Small intestine (tissue), 16 donors: ENCODE data around the gene METTL24. TPM values are rescaled to one million over a fixed set of nuclear protein-coding genes. Genes with fewer than 3 reads are reported as not detected.

Experiments used
- DNase-seq, 2 donors: peaks; one replicate each; pipeline versions ENCODE4 v3.0.0 to v3.0.0-alpha.2; 2013
- FAIRE-seq: peaks from 2 replicates; lab custom pipeline; 2012; peaks lifted over from hg19 to GRCh38; lab: Jason Lieb, UNC
- H3K27ac ChIP-seq, 3 donors: one replicate each; pipeline ENCODE4 v1.5.1; 2013; ENCODE audit warnings: low read length in 2 of 3, mild to moderate bottlenecking in 2 of 3, control low read depth in 1 of 3, inconsistent platforms in 1 of 3, low read depth in 1 of 3, moderate library complexity in 1 of 3
- H3K27me3 ChIP-seq, 3 donors: one replicate each; pipeline ENCODE4 v1.6.1; 2013; ENCODE audit warnings: low read length in 3 of 3, inconsistent platforms in 1 of 3; ENCODE audit not compliant: control insufficient read depth in 3 of 3, insufficient read depth in 3 of 3
- H3K36me3 ChIP-seq, 3 donors: one replicate each; pipeline ENCODE4 v1.6.1; 2013; ENCODE audit warnings: low read length in 3 of 3, inconsistent platforms in 1 of 3, low read depth in 1 of 3, mild to moderate bottlenecking in 1 of 3, moderate library complexity in 1 of 3; ENCODE audit not compliant: control insufficient read depth in 3 of 3, insufficient read depth in 2 of 3
- H3K4me1 ChIP-seq, 3 donors: one replicate each; pipeline ENCODE4 v1.6.1; 2013; ENCODE audit warnings: low read length in 2 of 3, inconsistent platforms in 1 of 3, low read depth in 1 of 3, mild to moderate bottlenecking in 1 of 3, moderate library complexity in 1 of 3; ENCODE audit not compliant: control insufficient read depth in 3 of 3, insufficient read depth in 2 of 3
- H3K4me3 ChIP-seq, 3 donors: one replicate each; pipeline ENCODE4 v1.5.1; 2013; ENCODE audit warnings: low read length in 3 of 3, control low read depth in 1 of 3, inconsistent platforms in 1 of 3, low read depth in 1 of 3, mild to moderate bottlenecking in 1 of 3, moderate library complexity in 1 of 3
- H3K9me3 ChIP-seq, 2 donors: one replicate each; pipeline ENCODE4 v1.6.1; 2013; ENCODE audit warnings: low read depth in 1 of 2, low read length in 1 of 2; ENCODE audit not compliant: control insufficient read depth in 2 of 2, insufficient read depth in 1 of 2
- WGBS, 3 donors: extraction: QIAGEN DNeasy Blood & Tissue Kit; methylation state at CpG; one replicate each; pipeline ENCODE4 v1.1.7; 2013; 5-methylcytosine and 5-hydroxymethylcytosine counted together
- long read RNA-seq, 10 donors: transcript quantifications; one replicate each; lab custom pipeline, GENCODE V29; 2026
- polyA plus RNA-seq, 4 donors: library from polyadenylated mRNA; stranded (reverse) in 3 of 4; unstranded in 1 of 4; fragments of 200-250 nt in 3 of 4; fragments of 120-200 nt in 1 of 4; gene quantifications; one replicate each; pipeline versions ENCODE4 v1.2.1 to v1.2.3, GENCODE V29; 2013
- donor health status: healthy with polysubstance abuse.
- donor health status: control.
- donor health status: control.
- donor health status: Bipolar disorder and iron deficiency.
- donor health status: healthy.

METTL24 gene
- polyA plus RNA-seq: 1 to 10 TPM in 1 of 4 donors, under 1 TPM in 1, not detected in 2; 0.66 to 1.1 TPM
- long read RNA-seq, donor 1, partial matches to known transcripts: 0 of 1 reads
- long read RNA-seq, donor 1, other reads (novel, unspliced or antisense): 0 of 1 reads
- long read RNA-seq, donor 2: 0 reads
- long read RNA-seq, donor 3: 0 reads
- long read RNA-seq, donor 4: 0 reads
- long read RNA-seq, donor 5: 0 reads
- long read RNA-seq, donor 6: 0 reads
- long read RNA-seq, donor 7: 0 reads
- long read RNA-seq, donor 8: 0 reads
- long read RNA-seq, donor 9: 0 reads
- long read RNA-seq, donor 10, partial matches to known transcripts: 0 of 1 reads
- long read RNA-seq, donor 10, other reads (novel, unspliced or antisense): 0 of 1 reads

GRCh38 chr6:110357664-110358552 is at the start of gene METTL24:
TSS of gene METTL24 (minus strand) at chr6:110358349. CDS start at chr6:110358272, 77 bp downstream.
- 1 to 2% (median 1%) methylated on average over 43 to 107 of the region's 107 CpGs for WGBS, 3 donors
- no peaks in the 10 kb centered on the region for H3K36me3 ChIP-seq
- H3K27me3 ChIP-seq: peaks cover 0 to 32% (median 0%) of the 10 kb centered on the region in 3 donors
- H3K4me1 ChIP-seq: peaks cover 0 to 8% (median 2%) of the 10 kb centered on the region in 3 donors
- peak; percentile 23 to 63 for DNase-seq
- peaks cover 0 to 3% of the 10 kb centered on the region in 2 donors for H3K9me3 ChIP-seq
- H3K27ac ChIP-seq: peak within 1 kb of the TSS in 2 of 3 donors; percentile 54 to 75
- no peak for FAIRE-seq
- H3K4me3 ChIP-seq: peak within 1 kb of the TSS; percentile 24 to 73 (median 48)

GRCh38 chr6:110404607-110405006 is 46.5 kb upstream of the METTL24 start:
- 14 to 48% (median 36%) methylated on average over 8 of the region's 8 CpGs for WGBS, 3 donors
- no peaks in the 10 kb centered on the region for H3K9me3 ChIP-seq
- no peak overlapping the region for H3K4me3 ChIP-seq
- H3K36me3 ChIP-seq: peaks cover 0 to 2% (median 0%) of the 10 kb centered on the region in 3 donors
- DNase-seq (peak; percentile 74 to 77), FAIRE-seq (no peak)
- H3K27ac ChIP-seq: peak overlapping the region in 1 of 3 donors; percentile 56
- no peaks in the 10 kb centered on the region for H3K27me3 ChIP-seq
- peaks cover 0 to 11% (median 0%) of the 10 kb centered on the region in 3 donors for H3K4me1 ChIP-seq

- H3K36me3 ChIP-seq: peaks cover 0 to 2% (median 0%) of the 10 kb centered on the region in 3 donors
- no peak for FAIRE-seq
- no peaks in the 10 kb centered on the region for H3K27me3 ChIP-seq
- no peaks in the 10 kb centered on the region for H3K9me3 ChIP-seq
- H3K27ac ChIP-seq: no peak overlapping the region
- H3K4me1 ChIP-seq: peaks cover 0 to 13% (median 0%) of the 10 kb centered on the region in 3 donors
- WGBS, 3 donors: 79 to 83% (median 81%) methylated on average over 4 of the region's 4 CpGs
- H3K4me3 ChIP-seq: no peak overlapping the region
- DNase-seq: no peak
Measured at GRCh38 chr6:110401585-110402176, 43.5 kb upstream of the METTL24 start.

GRCh38 chr6:110400208-110400607 is 42.1 kb upstream of the METTL24 start:
- WGBS, 3 donors: 74 to 80% (median 79%) methylated on average over 14 to 18 of the region's 18 CpGs
- Histone ChIP-seq H3K27ac (no peak overlapping the region), H3K9me3 (no peaks in the 10 kb centered on the region), H3K4me3 (peak overlapping the region in 2 of 3 donors; percentile 21 to 46), H3K36me3 (peaks cover 0 to 2% (median 0%) of the 10 kb centered on the region in 3 donors), H3K27me3 (no peaks in the 10 kb centered on the region), H3K4me1 (peaks cover 0 to 13% (median 0%) of the 10 kb centered on the region in 3 donors)
- DNase-seq: no peak
- no peak for FAIRE-seq

- H3K36me3 ChIP-seq: peaks cover 0 to 2% (median 0%) of the 10 kb centered on the region in 3 donors
- H3K27me3 ChIP-seq: no peaks in the 10 kb centered on the region
- 46 to 61% (median 48%) methylated on average over 36 to 43 of the region's 43 CpGs for WGBS, 3 donors
- peak; percentile 8 to 43 for DNase-seq
- peak overlapping the region in 2 of 3 donors; percentile 21 to 46 for H3K4me3 ChIP-seq
- H3K9me3 ChIP-seq: no peaks in the 10 kb centered on the region
- peaks cover 0 to 9% (median 0%) of the 10 kb centered on the region in 3 donors for H3K4me1 ChIP-seq
- H3K27ac ChIP-seq: no peak overlapping the region
- no peak for FAIRE-seq
Measured at GRCh38 chr6:110399219-110400071, 41.3 kb upstream of the METTL24 start.

- WGBS, 3 donors: 81 to 90% (median 83%) methylated on average over 4 of the region's 4 CpGs
- H3K4me3 ChIP-seq: no peak overlapping the region
- H3K27ac ChIP-seq: no peak overlapping the region
- peaks cover 0 to 6% (median 0%) of the 10 kb centered on the region in 3 donors for H3K4me1 ChIP-seq
- H3K9me3 ChIP-seq: no peaks in the 10 kb centered on the region
- DNase-seq: no peak
- H3K36me3 ChIP-seq: peaks cover 0 to 2% (median 0%) of the 10 kb centered on the region in 3 donors
- H3K27me3 ChIP-seq: no peaks in the 10 kb centered on the region
- no peak for FAIRE-seq
Measured at GRCh38 chr6:110398778-110399177, 40.6 kb upstream of the METTL24 start.

GRCh38 chr6:110395221-110395620 is 37.1 kb upstream of the METTL24 start:
- Histone ChIP-seq H3K4me3 (no peak overlapping the region), H3K9me3 (no peaks in the 10 kb centered on the region), H3K27ac (no peak overlapping the region), H3K36me3 (no peaks in the 10 kb centered on the region), H3K4me1 (peaks cover 0 to 8% (median 0%) of the 10 kb centered on the region in 3 donors), H3K27me3 (no peaks in the 10 kb centered on the region)
- FAIRE-seq (no peak), DNase-seq (no peak)
- 68 to 77% (median 76%) methylated on average over 4 of the region's 4 CpGs for WGBS, 3 donors
